ENCODE data around the gene ERBB2.
"Not testable (repeated sequence)": the region's sequence is repeated elsewhere in the genome, so short reads cannot be mapped to it uniquely, and the experiment has no call there.

The ERBB2 gene

DNA sequence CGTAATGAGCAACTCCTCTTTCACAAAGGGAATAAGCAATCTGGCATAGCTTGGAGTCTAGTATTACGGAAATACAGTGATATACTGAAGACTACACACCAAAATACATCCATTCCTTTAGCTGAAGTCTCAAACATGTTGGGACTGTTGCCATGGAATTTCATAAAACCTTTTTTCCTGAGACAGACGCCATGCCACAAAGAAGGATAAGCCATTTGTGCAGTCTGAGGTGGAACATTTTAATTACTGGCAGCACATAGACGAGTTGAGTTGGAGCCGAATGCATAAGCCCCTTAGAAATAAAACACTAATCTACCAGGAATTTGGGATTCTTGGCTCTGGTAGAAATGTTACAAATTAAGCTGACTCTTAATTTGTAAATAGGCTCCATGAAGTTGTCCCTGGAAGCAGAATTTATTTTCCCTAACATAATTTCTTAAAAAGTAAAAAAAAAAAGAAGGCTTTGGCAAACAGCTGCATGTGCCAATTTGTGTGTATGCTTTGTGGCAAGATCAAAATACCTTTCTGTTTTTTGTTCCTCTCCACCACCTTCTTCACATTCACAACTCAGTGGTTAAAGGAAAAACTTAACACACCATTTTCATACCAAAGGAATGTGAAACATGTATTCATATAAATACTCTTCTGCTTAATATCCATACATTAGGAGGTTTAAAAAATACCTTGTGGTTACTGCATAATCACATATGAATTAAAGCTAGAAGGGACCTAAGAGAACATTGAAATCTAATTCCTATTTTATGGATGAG is 63.4 kb downstream of the ERBB2 start:
- no peaks in the 10 kb centered on the region for H3K9me3 ChIP-seq (ENCODE audit: control insufficient read depth in 1 of 2, low read length in 2 of 2)
- peaks cover 0 to 3% of the 10 kb centered on the region in 2 donors for H3K36me3 ChIP-seq (ENCODE audit: control insufficient read depth in 1 of 2, insufficient read depth in 2 of 2, low read length in 2 of 2)
- H3K4me3 ChIP-seq (ENCODE audit: low read depth in 1 of 2, low read length in 2 of 2), result no peak overlapping the region
- H3K27me3 ChIP-seq (ENCODE audit: control insufficient read depth in 1 of 2, insufficient read depth in 2 of 2, low read length in 2 of 2), result peaks cover 0 to 6% of the 10 kb centered on the region in 2 donors
- H3K9ac ChIP-seq (ENCODE audit: low read depth in 1 of 2, low read length in 2 of 2), result no peak overlapping the region
- peaks cover 4 to 8% of the 10 kb centered on the region in 2 donors for H3K4me1 ChIP-seq (ENCODE audit: control insufficient read depth in 1 of 2, insufficient read depth in 2 of 2, low read length in 2 of 2)
- H3K27ac ChIP-seq (ENCODE audit: low read depth, low read length), result no peak overlapping the region

- not testable (repeated sequence) for H3K9me3 ChIP-seq (ENCODE audit: control insufficient read depth in 1 of 2, low read length in 2 of 2); H3K36me3 ChIP-seq (ENCODE audit: control insufficient read depth in 1 of 2, insufficient read depth in 2 of 2, low read length in 2 of 2); H3K4me3 ChIP-seq (ENCODE audit: low read depth in 1 of 2, low read length in 2 of 2); H3K9ac ChIP-seq (ENCODE audit: low read depth in 1 of 2, low read length in 2 of 2); H3K27me3 ChIP-seq (ENCODE audit: control insufficient read depth in 1 of 2, insufficient read depth in 2 of 2, low read length in 2 of 2); H3K27ac ChIP-seq (ENCODE audit: low read depth, low read length)
- H3K4me1 ChIP-seq (ENCODE audit: control insufficient read depth in 1 of 2, insufficient read depth in 2 of 2, low read length in 2 of 2), result peaks cover 3 to 10% of the 10 kb centered on the region in 2 donors
These were observed 64.3 kb downstream of the ERBB2 start for GRCh38 chr17:39764171-39764570.

DNA sequence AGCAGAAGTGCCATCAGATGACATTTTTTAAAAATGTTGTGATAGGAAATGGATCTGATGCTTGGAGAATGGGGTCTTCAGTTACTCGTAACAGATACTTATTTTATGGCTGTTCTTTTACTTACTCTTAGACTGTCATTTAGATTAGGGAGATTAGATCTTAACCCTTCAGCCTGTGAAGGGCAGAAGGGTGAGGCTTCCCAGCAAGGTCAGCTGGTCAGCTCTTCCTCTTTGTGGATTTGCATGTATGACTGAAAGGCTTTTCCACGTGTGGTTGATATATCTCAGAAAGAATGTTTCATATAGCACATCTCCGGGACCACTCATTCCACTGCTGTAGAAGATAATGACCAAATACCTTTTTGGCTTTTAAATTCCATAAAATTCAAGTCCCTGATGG is 65.3 kb downstream of the ERBB2 start:
- no peak overlapping the region for H3K9ac ChIP-seq (ENCODE audit: low read depth in 1 of 2, low read length in 2 of 2)
- no peak overlapping the region for H3K4me3 ChIP-seq (ENCODE audit: low read depth in 1 of 2, low read length in 2 of 2)
- H3K4me1 ChIP-seq (ENCODE audit: control insufficient read depth in 1 of 2, insufficient read depth in 2 of 2, low read length in 2 of 2), result peaks cover 10% of the 10 kb centered on the region in 2 donors
- H3K36me3 ChIP-seq (ENCODE audit: control insufficient read depth in 1 of 2, insufficient read depth in 2 of 2, low read length in 2 of 2), result peaks cover 0 to 3% of the 10 kb centered on the region in 2 donors
- no peak overlapping the region for H3K27ac ChIP-seq (ENCODE audit: low read depth, low read length)
- H3K9me3 ChIP-seq (ENCODE audit: control insufficient read depth in 1 of 2, low read length in 2 of 2), result no peaks in the 10 kb centered on the region
- peaks cover 0 to 6% of the 10 kb centered on the region in 2 donors for H3K27me3 ChIP-seq (ENCODE audit: control insufficient read depth in 1 of 2, insufficient read depth in 2 of 2, low read length in 2 of 2)

GRCh38 chr17:39765766-39766165 is 65.9 kb downstream of the ERBB2 start:
- Histone ChIP-seq H3K4me1 (ENCODE audit: control insufficient read depth in 1 of 2, insufficient read depth in 2 of 2, low read length in 2 of 2) (peaks cover 10 to 13% of the 10 kb centered on the region in 2 donors), H3K9ac (ENCODE audit: low read depth in 1 of 2, low read length in 2 of 2) (no peak overlapping the region), H3K4me3 (ENCODE audit: low read depth in 1 of 2, low read length in 2 of 2) (no peak overlapping the region), H3K27me3 (ENCODE audit: control insufficient read depth in 1 of 2, insufficient read depth in 2 of 2, low read length in 2 of 2) (peaks cover 0 to 6% of the 10 kb centered on the region in 2 donors), H3K36me3 (ENCODE audit: control insufficient read depth in 1 of 2, insufficient read depth in 2 of 2, low read length in 2 of 2) (peaks cover 0 to 3% of the 10 kb centered on the region in 2 donors), H3K9me3 (ENCODE audit: control insufficient read depth in 1 of 2, low read length in 2 of 2) (no peaks in the 10 kb centered on the region), H3K27ac (ENCODE audit: low read depth, low read length) (no peak overlapping the region)

- no peaks in the 10 kb centered on the region for H3K9me3 ChIP-seq (ENCODE audit: control insufficient read depth in 1 of 2, low read length in 2 of 2)
- H3K27ac ChIP-seq (ENCODE audit: low read depth, low read length), result no peak overlapping the region
- H3K36me3 ChIP-seq (ENCODE audit: control insufficient read depth in 1 of 2, insufficient read depth in 2 of 2, low read length in 2 of 2), result peaks cover 0 to 3% of the 10 kb centered on the region in 2 donors
- H3K4me1 ChIP-seq (ENCODE audit: control insufficient read depth in 1 of 2, insufficient read depth in 2 of 2, low read length in 2 of 2), result peaks cover 10 to 13% of the 10 kb centered on the region in 2 donors
- peaks cover 0 to 6% of the 10 kb centered on the region in 2 donors for H3K27me3 ChIP-seq (ENCODE audit: control insufficient read depth in 1 of 2, insufficient read depth in 2 of 2, low read length in 2 of 2)
- H3K9ac ChIP-seq (ENCODE audit: low read depth in 1 of 2, low read length in 2 of 2), result no peak overlapping the region
- no peak overlapping the region for H3K4me3 ChIP-seq (ENCODE audit: low read depth in 1 of 2, low read length in 2 of 2)
These were observed 67.3 kb downstream of the ERBB2 start for GRCh38 chr17:39767147-39767546.

- peaks cover 0 to 6% of the 10 kb centered on the region in 2 donors for H3K27me3 ChIP-seq (ENCODE audit: control insufficient read depth in 1 of 2, insufficient read depth in 2 of 2, low read length in 2 of 2)
- H3K27ac ChIP-seq (ENCODE audit: low read depth, low read length), result no peak overlapping the region
- no peak overlapping the region for H3K4me3 ChIP-seq (ENCODE audit: low read depth in 1 of 2, low read length in 2 of 2)
- peaks cover 10 to 13% of the 10 kb centered on the region in 2 donors for H3K4me1 ChIP-seq (ENCODE audit: control insufficient read depth in 1 of 2, insufficient read depth in 2 of 2, low read length in 2 of 2)
- H3K36me3 ChIP-seq (ENCODE audit: control insufficient read depth in 1 of 2, insufficient read depth in 2 of 2, low read length in 2 of 2), result peaks cover 0 to 3% of the 10 kb centered on the region in 2 donors
- no peak overlapping the region for H3K9ac ChIP-seq (ENCODE audit: low read depth in 1 of 2, low read length in 2 of 2)
- H3K9me3 ChIP-seq (ENCODE audit: control insufficient read depth in 1 of 2, low read length in 2 of 2), result no peaks in the 10 kb centered on the region
These were observed 70.2 kb downstream of the ERBB2 start for GRCh38 chr17:39769974-39770587.

DNA sequence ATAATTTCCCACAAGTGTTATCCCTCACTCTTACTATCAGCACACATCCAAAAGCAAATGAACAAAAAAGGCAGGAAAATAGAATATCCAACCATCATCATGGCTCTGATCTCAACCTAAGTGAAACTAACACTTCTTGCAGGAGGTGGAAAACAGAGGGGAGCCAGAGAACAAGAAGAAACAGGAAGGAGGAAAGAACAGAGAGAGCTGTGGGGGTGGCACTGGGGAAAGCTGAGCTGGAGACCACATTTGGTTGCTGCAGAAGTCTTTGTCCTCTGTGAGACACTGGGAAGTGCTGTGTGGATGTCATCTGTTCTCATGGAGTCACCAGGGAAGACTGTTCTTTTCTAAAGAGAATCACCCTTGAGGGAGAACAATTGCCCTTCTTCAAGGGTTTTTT is 72.6 kb downstream of the ERBB2 start:
- no peaks in the 10 kb centered on the region for H3K27me3 ChIP-seq (ENCODE audit: control insufficient read depth in 1 of 2, insufficient read depth in 2 of 2, low read length in 2 of 2)
- H3K36me3 ChIP-seq (ENCODE audit: control insufficient read depth in 1 of 2, insufficient read depth in 2 of 2, low read length in 2 of 2), result no peaks in the 10 kb centered on the region
- H3K27ac ChIP-seq (ENCODE audit: low read depth, low read length), result no peak overlapping the region
- H3K4me1 ChIP-seq (ENCODE audit: control insufficient read depth in 1 of 2, insufficient read depth in 2 of 2, low read length in 2 of 2), result peaks cover 6 to 13% of the 10 kb centered on the region in 2 donors
- no peaks in the 10 kb centered on the region for H3K9me3 ChIP-seq (ENCODE audit: control insufficient read depth in 1 of 2, low read length in 2 of 2)
- no peak overlapping the region for H3K9ac ChIP-seq (ENCODE audit: low read depth in 1 of 2, low read length in 2 of 2)
- no peak overlapping the region for H3K4me3 ChIP-seq (ENCODE audit: low read depth in 1 of 2, low read length in 2 of 2)

GRCh38 chr17:39772987-39773934 is 73.4 kb downstream of the ERBB2 start:
- Histone ChIP-seq H3K9me3 (ENCODE audit: control insufficient read depth in 1 of 2, low read length in 2 of 2) (no peaks in the 10 kb centered on the region), H3K36me3 (ENCODE audit: control insufficient read depth in 1 of 2, insufficient read depth in 2 of 2, low read length in 2 of 2) (no peaks in the 10 kb centered on the region), H3K9ac (ENCODE audit: low read depth in 1 of 2, low read length in 2 of 2) (peak overlapping the region in 1 of 2 donors; percentile 15), H3K27ac (ENCODE audit: low read depth, low read length) (no peak overlapping the region), H3K4me3 (ENCODE audit: low read depth in 1 of 2, low read length in 2 of 2) (no peak overlapping the region), H3K27me3 (ENCODE audit: control insufficient read depth in 1 of 2, insufficient read depth in 2 of 2, low read length in 2 of 2) (no peaks in the 10 kb centered on the region), H3K4me1 (ENCODE audit: control insufficient read depth in 1 of 2, insufficient read depth in 2 of 2, low read length in 2 of 2) (peaks cover 6 to 13% of the 10 kb centered on the region in 2 donors)

DNA sequence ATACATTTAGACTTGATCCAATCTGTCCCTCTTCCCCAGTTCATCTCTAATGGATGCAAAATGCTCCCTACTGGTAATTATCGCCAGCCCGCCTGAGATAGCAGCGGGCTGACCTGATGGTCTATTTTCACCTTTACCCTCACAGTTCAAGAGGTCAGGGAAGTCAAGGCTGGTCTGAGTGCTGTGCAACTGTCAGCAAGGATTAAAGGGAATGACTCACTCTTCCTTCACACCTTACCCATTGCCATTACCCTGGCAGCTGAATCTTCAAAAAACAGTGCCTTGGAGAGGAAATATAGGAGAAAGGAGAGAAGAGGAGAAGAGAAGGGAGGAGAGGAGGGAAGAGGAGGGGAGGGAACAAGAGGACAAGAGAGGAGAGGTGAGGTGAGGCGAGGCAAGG is 74.2 kb downstream of the ERBB2 start:
- H3K4me3 ChIP-seq (ENCODE audit: low read depth in 1 of 2, low read length in 2 of 2), result no peak overlapping the region
- peaks cover 1 to 11% of the 10 kb centered on the region in 2 donors for H3K4me1 ChIP-seq (ENCODE audit: control insufficient read depth in 1 of 2, insufficient read depth in 2 of 2, low read length in 2 of 2)
- H3K27ac ChIP-seq (ENCODE audit: low read depth, low read length), result no peak overlapping the region
- H3K9ac ChIP-seq (ENCODE audit: low read depth in 1 of 2, low read length in 2 of 2), result no peak overlapping the region
- no peaks in the 10 kb centered on the region for H3K36me3 ChIP-seq (ENCODE audit: control insufficient read depth in 1 of 2, insufficient read depth in 2 of 2, low read length in 2 of 2)
- no peaks in the 10 kb centered on the region for H3K9me3 ChIP-seq (ENCODE audit: control insufficient read depth in 1 of 2, low read length in 2 of 2)
- no peaks in the 10 kb centered on the region for H3K27me3 ChIP-seq (ENCODE audit: control insufficient read depth in 1 of 2, insufficient read depth in 2 of 2, low read length in 2 of 2)
